Suprapubic skin (tissue), 3 donors: ENCODE measurements around the gene PIK3R5.

ENCODE experiments used
- POLR2A ChIP-seq, 2 donors: fragments of 450-650 bp; IDR thresholded peaks; one replicate each; pipeline ENCODE4 v1.6.1; 2017; ENCODE audit warnings: antibody characterized with exemption in 2 of 2, mild to moderate bottlenecking in 2 of 2, moderate library complexity in 2 of 2
- TF ChIP-seq, protein P1 (sequence below), 2 donors: fragments of 200-600 bp in 1 of 2; fragments of 450-650 bp in 1 of 2; sonication (generic) in 1 of 2; IDR thresholded peaks; one replicate each; pipeline ENCODE4 v1.5.1; 2016 to 2019; ENCODE audit warnings: antibody characterized with exemption in 2 of 2, mild to moderate bottlenecking in 1 of 2, moderate library complexity in 1 of 2

DNA sequence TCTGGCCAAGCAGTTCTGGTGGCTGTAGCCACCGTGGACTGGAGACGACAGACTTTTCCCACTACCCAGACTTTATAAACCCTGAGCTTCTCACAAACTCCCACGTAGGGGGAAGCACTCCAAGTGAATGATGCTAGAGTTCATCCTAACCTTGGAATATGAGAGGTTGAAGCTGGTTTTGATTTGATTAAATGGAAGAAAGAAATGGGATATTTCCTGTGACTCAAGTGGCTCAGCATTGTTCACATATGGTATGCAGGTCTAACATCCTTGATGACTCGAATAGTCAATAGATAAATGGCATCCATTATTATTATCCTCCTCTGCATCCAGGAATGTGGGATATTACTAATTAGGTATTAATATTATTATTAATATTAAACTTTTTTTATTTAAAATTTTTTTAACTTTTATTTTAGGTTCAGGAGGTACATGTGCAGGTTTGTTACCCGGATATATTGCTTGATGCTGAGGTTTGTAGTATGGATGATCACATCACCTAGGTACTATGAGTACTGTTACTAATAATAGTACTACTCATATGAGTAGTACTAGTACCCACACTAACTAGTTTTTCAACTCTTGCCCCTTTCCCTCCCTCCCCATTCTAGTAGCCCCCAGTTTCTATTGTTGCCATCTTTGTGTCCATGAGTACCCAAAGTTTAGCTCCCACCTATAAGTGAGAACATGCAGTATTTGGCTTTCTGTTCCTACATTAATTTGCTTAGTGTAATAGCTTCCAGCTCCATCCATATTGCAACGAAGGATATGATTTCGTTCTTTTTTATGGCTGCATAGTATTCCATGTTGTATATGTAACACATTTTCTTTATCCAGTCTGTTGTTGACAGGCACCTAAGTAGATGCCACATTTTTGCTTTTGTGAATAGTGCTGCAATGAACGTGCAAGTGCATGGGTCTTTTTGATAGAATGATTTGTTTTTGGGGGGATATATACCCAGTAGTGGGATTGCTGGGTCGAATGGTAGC is 121.0 kb downstream of the PIK3R5 start:
- TF ChIP-seq, protein P1, sequence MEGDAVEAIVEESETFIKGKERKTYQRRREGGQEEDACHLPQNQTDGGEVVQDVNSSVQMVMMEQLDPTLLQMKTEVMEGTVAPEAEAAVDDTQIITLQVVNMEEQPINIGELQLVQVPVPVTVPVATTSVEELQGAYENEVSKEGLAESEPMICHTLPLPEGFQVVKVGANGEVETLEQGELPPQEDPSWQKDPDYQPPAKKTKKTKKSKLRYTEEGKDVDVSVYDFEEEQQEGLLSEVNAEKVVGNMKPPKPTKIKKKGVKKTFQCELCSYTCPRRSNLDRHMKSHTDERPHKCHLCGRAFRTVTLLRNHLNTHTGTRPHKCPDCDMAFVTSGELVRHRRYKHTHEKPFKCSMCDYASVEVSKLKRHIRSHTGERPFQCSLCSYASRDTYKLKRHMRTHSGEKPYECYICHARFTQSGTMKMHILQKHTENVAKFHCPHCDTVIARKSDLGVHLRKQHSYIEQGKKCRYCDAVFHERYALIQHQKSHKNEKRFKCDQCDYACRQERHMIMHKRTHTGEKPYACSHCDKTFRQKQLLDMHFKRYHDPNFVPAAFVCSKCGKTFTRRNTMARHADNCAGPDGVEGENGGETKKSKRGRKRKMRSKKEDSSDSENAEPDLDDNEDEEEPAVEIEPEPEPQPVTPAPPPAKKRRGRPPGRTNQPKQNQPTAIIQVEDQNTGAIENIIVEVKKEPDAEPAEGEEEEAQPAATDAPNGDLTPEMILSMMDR (IDR thresholded peaks at IDR 0.05): no peak
- TF ChIP-seq POLR2A (IDR thresholded peaks at IDR 0.05): no peak
